CD4-positive, alpha-beta T cell treated with Interleukin-6 at 100 ng/mL for 8 hours (primary cell): ENCODE results near the gene CEP85L.

Experiments used
- DNase-seq: peaks from one replicate; pipeline ENCODE4 v3.0.0-alpha.2; 2020; ENCODE audit warnings: mixed read lengths, low spot score

CEP85L gene

DNA sequence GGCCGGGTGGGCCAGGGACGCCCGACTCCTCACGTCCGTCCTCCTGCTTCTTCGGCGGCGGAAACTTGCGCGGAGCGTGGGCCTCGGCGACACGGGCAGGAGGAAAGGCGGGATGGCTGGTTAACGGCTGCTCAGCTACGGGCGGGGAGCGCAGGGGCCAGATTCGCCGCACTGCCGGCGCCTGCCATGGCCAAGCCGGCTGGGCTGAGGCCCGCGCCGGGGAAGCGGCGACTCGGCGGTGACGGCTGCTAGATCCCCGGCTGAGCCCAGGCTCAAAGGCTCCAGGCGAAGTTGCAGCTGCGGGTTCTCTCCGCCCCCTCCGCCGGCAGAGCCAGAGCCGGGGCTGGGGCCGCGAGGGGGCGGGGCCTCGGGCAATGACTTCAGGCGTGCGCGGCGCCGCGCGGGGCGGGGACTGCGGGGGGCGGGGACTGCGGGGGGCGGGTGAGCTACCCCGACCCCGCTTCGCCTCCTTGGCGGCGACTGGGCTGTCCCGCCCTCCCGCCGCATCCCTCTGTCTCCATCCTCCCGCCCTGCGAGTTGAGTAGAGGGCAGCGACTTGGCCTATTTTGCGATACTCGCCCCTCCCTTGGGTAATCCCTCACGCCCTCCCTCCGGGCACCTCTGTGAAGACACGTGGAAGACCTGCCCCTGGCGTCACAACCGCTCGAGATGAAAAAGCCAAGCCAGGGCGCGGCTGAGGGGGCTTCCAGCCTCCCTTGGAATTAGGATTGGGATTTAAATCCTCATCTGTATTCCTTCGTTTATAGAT lies at the start of gene CEP85L:
Gene CEP85L (minus strand): TSS at position 310 of the 769 bp plus-strand sequence. CDS start 322 bp downstream, outside the sequence.
- DNase-seq: peak; percentile 91

DNA sequence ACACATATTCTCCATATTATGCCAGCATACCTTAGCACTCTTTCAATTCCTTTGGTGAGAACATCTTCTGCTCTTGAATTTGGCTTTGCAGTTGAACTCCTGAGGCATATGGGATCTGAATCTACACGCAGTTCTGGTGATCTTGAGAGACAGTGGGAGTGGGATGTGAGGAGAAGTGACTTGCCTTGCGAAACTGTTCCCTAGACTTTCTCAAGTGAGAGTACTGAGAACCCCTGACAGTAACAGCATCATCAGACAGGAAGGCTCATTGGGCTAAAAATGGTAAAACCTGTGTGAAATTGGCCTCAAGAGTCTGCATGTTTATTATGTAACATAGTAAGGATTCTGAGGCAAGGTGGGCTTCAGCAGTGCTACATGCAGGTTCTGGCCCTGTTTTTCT lies 49.1 kb upstream of the CEP85L start:
- DNase-seq: no peak

DNA sequence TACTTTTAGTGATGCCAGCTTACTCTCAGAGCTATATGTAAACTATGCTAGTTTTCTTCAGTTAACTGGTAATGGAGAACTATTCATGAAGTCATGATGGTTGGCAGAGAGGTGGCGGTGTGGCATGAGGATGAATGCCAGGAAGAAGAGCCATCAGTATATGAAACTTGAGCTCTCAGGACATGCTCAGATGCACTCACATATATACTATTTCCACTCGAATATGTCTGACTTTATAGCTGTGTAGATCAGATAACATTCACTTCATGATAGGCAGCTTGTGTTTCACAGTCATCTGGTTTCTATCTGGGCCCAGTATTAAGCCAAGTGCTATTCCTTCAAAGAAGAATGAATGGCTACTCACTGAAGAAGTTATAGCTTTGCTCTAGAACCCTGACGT lies 46.2 kb upstream of the CEP85L start:
- no peak for DNase-seq

DNA sequence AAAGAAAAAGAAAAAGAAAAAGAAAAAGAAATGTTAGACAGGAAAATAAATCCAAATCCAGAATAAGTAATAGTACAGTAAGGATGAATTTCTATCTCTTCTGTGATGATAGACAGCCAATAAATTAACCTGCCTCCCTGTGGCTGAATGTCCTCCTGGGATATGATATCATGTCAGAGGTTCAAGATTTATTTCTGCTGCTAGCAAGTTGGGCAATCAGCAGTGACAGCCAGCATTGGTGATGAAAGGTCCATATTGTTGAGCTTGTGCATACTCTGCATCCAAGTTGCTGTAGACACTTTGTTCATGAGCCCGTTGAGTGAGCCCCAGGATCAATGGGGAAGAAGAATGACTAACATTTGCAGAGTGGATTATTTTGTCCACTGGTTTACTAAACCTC lies 44.9 kb upstream of the CEP85L start:
- DNase-seq: no peak

DNA sequence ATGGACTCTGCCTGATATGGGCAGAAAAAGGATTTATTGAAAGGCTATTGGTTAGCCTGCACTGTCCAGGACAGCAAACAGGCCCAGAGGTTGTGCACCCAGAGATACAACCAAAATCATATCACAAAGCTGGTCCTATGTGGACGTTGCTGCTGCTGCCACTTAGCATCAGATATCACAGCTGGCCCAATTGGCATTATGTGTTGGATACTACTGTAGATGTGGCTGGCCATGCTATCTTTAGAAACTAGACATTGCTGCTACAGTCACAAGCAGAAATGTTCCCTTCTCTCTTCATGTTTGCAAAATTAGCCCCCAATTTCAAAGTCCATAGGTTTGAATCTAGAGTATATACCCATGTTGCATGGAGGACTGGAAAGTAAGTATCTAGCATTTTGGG lies 42.2 kb upstream of the CEP85L start:
- no peak for DNase-seq

DNA sequence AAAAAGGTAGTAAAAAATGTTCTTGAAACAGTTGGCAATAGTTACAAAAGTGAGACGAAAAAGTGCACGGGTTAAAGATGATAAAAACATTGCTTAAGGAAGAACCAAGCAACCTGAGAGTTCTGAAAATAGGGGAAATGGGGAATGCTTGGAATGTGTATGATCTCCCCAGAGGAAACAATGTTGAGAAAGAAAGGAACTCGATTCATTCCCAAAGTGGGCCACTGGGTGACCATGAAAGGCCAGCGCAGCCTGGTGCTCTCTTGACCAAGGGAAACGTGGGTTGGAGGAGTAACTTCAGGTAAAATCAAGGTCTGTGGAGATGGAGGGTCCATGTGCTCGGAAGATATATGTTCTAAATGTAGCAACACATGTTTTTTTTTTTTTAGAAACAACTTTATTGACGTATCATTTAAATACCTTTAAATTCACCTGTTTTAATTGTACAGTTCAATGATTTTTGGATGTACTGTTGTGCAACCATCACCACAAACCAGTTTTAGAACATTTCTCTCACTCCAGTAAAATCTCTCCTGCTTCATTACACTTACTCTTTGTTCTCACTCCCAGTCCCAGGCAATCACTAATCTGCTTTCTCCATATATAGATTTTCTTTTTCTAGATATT lies 34.5 kb upstream of the CEP85L start:
- no peak for DNase-seq

DNA sequence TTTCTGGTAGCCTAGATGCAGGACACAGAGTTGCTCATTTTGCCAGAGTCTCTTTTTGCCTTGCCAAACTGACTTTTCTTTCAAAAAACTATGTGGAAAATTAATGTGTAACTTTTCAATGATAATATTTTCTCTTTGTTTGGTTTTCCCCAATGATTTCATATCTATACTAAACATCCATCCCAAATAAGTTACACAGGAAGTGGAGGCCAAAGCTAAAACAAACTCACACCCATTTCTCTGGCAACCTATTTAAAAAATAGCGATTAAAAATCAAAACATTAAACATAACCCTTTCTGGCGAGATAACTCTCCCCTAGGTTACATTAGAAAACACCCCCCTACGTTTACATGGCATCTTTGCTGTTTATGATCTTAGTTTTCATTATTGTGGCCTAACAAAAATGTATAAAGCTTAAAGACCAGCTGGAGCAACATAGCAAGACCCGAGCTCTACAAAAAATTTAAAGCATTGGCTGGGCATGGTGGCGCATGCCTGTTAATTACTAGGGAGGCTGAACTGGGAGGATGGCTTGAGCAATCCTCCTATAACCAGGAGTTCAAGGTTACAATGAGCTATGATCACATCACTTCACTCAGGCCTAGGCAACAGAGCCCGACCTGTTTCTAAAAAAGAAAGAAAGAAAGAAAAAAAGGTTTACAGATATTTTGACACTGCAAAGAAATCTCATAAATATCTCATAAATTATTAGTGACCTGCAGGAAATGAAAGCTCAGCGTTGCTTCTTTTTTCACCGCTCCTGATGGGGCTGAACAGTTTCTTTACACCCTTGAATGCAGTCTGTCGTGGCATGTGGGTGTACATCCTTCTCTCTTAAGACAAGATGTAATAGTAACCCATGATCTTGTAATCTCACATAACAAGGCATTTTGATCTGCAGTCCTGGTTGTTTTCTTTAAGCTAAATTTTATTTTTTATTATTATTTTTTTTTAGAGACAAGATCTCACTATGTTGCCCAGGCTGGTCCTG lies 32.8 kb upstream of the CEP85L start:
- DNase-seq: no peak

DNA sequence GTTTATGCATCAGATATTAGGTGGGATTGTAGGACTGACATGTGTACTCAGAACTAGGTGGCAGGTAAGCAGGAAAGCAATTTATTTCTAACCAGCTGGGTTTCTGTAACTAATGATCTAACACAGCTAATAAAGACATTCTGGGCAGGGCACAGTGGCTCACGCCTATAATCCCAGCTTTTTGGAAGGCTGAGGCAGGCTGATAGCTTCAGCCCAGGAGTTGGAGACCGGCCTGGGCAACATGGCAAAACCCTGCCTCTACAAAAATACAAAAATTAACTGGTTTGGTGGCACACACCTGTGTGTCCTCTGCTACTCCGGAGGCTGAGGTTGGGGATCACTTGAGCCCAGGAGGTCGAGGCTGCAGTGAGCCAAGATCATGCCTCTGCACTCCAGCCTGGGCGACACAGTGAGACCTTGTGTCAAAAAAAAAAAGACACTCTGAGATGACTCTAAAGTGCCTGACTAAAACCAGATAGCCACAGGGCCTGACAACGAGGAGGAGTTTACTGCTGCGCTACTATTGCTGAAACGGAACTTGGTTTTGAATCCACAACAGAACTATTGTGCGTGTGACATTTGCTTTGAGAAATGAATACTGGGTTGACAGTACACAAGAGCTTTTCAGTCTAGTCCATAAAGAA lies 29.2 kb upstream of the CEP85L start:
- DNase-seq: no peak

DNA sequence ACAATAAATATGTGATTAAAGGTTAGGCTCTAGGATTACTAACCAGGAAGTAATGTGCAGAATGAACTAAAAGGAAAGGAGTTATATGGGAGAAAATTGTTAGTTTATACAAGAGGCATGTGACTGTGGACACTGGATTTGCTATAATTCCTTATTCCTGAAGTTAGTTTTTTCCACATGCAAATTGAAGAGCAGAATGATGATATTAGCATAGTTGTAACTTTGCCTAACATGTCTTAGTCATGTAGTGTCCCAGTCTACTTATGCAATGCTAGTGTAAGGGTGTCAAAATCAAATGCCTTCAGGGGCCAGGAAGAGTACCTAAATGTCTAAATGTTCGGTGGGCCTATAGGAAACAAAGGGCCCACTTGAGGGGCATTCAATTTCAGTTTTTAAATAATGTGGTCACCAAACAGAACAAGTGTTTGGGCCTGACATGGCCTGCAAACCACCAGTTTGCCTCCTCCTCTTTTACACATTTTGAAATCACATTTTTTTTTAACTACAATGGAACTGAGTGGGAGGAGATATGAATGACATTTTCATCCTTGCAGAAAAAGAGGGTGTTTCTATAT lies 28.0 kb upstream of the CEP85L start:
- DNase-seq: no peak

DNA sequence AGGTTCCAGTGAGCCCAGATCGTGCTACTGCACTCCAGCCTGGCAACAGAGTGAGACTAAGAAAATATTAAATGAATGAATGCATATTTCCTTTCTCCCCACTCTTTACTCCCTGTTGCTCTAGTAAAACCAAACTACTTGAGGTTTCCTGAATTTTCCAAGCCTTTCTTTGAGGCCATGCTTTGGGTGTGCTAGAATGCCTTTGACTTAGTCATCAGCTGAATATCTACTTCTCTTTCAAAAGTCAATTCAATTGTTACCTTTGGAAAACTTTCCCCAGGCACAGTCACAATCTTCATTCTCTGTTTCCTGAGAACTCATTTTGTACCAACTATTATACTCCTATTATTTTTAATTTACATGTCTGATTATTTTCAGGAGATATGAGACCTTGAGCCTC lies 27.5 kb upstream of the CEP85L start:
- DNase-seq: no peak

DNA sequence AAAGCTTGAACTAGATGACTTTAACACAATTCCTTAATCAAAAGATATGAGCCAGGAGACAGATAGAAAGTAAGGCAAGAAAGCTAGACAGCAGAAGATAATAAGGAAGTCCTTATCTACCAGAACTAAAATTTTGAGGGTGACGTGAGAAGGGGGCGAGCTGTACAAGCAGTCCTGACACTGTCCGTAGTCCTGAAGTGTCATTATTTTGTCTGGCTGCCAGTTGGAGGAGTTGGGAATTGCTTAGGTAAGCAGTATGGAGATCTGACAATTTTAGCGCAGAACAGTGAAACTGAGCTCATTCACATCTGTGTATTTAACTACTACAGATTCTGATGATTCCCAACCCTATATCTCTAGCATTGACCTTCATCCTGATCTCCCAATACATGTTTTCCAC lies 25.8 kb upstream of the CEP85L start:
- no peak for DNase-seq

DNA sequence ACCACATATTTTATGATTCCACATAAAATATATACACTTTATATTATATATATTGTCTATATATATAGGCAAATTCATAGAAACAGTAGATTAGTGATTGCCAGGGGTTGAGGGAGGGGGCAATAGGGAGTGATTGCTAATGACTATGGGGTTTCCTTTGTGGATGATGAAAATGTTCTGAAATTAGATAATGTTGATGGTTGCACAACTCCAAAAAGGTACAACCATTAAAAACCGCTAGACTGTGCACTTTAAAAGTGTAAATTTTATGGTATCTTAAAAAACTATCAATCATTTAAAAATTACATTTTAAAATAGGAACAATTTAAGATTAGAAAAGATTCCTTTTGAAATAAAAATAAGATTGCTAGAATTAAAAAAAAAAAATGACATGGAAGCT lies 23.8 kb upstream of the CEP85L start:
- no peak for DNase-seq

DNA sequence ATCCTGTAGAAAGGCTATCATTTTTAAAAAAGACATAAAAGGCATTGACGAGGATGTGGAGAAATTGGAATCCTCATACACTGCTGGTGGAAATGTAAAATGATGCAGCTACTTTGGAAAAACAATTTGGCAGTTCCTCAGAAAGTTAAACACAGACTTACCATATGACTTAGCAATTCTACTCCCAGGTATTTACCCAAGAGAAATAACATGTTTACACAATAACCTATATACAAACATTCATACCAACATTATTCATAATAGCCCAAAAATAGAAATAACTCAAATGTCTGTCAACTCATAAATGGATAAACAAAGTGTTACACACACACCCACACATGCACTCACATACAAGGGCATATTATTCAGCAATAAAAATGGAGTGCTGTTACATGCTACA lies 23.4 kb upstream of the CEP85L start:
- no peak for DNase-seq

DNA sequence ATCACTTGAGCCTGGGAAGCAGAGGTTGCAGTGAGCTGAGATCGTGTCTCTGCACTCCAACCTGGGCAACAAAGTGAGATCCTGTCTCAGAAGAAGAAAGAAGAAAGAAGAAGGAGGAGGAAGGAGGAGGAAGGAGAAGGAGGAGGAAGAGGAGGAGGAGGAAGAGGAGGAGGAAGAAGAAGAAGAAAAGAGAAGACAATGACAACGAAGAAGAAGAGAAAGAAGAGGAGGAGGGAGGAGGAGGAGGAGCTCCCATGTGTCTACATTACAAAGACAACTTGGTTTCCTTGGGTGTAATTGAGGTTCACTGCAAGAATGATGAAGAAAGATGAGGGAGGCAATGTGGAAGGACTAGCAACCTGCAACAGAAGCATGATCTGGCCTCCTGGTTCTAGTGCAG lies 21.3 kb upstream of the CEP85L start:
- no peak for DNase-seq

DNA sequence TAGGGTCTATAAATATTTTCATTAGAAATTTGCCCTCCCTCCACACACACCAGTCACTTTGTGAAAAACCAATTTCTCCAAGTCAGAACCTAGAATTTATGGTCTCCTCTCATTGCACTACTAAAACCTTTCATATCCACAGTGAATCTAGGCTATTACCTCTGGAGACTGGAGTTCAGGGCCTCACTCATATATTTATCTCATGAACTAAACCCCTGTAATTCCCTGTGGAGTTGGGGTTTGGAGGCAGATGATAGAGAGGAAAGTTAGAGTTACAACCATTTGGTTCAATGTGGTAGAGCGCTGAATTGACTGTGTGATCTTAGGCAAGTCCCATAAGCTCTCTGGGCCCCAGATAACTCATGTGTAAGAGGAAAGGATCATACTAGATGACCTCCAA lies 18.2 kb upstream of the CEP85L start:
- no peak for DNase-seq

DNA sequence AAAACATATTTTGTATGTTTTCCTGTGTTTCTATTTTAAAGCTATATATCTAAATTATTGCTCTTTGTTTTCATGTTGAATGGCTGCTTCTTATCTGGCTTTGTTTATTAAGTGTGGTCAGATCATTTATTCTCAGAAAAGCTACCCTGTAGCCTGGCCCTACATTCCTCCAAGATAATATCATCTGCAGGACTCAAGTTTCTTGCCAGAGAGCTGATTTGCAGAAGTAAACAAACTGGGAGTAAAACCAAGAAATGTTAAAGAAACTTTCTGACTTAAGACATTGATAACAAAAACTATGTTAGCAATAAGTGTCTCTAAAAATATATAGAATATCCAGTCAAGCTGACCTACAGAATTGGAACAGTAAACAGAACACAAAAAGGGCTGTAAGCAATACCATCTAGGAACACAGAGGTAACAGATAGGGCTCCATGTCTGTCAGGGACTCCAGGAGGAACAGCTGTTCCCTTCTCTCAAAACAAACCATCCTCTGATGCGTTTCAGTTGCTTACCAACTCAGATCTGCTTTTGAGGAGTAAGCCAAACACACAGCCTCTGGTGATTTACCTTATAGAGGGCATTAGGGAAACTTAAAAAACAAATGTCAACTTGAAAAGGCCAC lies 17.5 kb upstream of the CEP85L start:
- DNase-seq: no peak

DNA sequence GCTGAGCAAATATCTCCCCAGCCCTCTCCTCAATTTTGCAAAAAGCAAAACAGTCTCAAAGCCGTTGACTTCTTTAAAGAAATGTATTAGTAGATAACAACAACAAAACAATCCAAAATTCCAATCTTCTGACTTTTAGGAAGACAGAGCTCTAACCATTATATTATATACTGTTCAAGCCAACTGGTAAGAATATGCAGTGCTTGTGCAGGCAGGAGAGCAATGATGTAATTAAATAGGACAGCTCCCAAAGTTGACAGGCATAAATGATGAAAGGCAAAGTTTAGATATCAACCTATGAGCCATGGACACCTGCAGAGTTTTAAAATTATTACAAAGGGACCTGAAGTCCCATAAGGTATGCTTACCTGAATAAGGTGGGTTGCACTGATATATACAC lies 16.6 kb upstream of the CEP85L start:
- no peak for DNase-seq

DNA sequence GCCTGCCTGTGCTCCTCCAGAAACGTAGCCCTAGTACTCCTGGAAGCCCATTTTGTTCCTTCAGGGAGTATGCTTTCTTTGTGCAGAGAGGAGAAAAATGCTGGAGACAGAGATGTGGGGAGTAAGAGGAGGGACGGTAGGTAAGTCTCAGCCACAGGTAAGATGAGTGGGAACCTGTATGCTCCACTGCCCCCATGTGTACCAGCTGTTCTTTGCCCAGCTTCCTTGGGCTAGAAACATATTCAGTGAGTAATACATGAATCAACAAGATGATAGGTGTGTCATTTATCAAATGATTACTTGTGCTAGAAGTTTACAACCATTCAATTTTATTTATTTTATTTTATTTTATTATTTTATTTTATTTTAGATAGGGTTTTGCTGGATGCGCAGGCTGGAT lies 13.6 kb upstream of the CEP85L start:
- peak; percentile 33 for DNase-seq

DNA sequence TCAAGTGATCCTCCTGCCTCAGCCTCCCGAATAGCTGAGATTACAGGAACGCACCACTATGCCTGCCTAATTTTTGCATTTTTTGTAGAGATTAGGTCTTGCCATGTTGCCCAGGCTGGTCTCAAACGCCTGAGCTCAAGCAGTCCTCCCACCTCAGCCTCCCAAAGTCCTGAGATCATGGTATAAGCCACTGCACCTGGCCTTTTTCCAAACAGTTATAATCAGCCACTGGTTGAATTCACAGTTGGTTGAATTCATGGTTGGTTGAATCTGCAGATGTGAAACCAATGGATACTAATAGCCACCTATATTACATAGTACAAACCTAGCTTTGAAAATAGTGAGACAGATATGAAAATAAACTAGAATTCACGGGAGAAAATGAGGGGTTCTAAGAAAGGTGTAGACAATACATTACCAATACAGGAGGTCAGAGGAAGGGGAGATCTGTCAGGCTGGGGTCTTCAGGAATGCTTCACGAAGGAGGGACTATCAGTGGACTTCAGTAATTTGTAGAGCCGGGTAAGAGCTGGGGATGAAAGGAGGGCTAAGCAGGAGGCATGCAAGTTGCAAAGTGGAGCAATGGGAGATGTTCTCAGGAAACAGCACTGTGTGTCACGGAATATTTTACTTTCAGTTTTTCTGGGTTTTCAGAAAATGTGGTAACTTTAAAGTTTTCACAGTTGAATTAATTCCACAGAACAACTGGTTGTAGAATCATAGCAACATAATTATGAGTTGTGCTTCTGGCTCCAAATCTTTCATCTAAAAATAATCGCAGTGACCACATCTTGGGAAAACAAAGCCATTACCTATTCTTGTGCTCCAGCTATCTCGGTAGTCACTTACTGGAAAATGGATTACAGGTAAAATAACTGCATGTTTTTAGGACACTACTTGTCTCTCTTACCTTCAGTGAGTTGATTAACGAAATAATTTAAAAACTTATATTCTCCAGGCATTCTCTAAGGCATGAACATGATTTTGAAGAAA lies 12.9 kb upstream of the CEP85L start:
- DNase-seq: no peak

DNA sequence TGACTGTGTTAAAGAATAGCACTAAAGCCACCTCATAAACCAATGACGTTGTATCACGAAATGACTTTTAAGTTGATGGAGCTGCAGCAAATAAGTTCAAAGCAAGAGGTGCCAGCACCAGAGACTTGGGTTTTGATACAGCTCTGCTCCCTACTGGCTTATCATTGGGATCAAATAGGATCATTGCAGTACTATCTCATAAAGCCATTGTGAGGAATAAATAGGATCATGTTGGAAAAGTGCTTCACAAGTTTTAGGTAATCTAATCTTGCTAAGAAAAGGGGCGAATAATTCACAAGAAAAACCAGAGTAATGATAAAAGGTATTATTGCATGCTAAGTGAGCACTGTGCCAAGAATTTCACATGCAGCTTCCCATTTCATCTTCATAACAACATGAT lies 10.4 kb upstream of the CEP85L start:
- DNase-seq: no peak
